K562 (cell line): ENCODE measurements around the gene ITPR1. TPM values are rescaled to one million over a fixed set of nuclear protein-coding genes. Genes with fewer than 3 reads are reported as not detected.

Experiments
- ADNP ChIP-seq: fragments of 200-800 bp; sonication (Bioruptor generic); IDR thresholded peaks from 2 replicates; pipeline ENCODE4 v1.6.1; 2016; ENCODE audit warnings: missing genetic modification characterization, missing compliant biosample characterization
- CBFA2T3 ChIP-seq: fragments of 450-650 bp; IDR thresholded peaks from 2 replicates; pipeline ENCODE4 v1.6.1; 2017
- CTCFL ChIP-seq: IDR thresholded peaks from 2 replicates; pipeline ENCODE4 v1.6.1; 2011; ENCODE audit warnings: borderline replicate concordance, low read depth, mild to moderate bottlenecking, moderate library complexity, low read length; ENCODE audit not compliant: insufficient read depth, poor library complexity, severe bottlenecking
- E2F5 ChIP-seq: sonication (generic); formaldehyde crosslinking; IDR thresholded peaks from 2 replicates; pipeline ENCODE4 v1.8.0; 2022; ENCODE audit warnings: mild to moderate bottlenecking, missing genetic modification reagents
- EHMT2 ChIP-seq: fragments of 450-650 bp; IDR thresholded peaks from 2 replicates; pipeline ENCODE4 v1.6.1; 2018; ENCODE audit warnings: antibody characterized with exemption
- FUS ChIP-seq: fragments of 200-400 bp; formaldehyde crosslinking; optimal IDR thresholded peaks from 2 replicates; pipeline ENCODE3; 2017; ENCODE audit warnings: low read depth, low read length
- HMBOX1 ChIP-seq: sonication (generic); IDR thresholded peaks from 2 replicates; pipeline ENCODE4 v1.6.1; 2016
- MAZ ChIP-seq, 2 experiments: fragments of 450-650 bp in 1 of 2; sonication (generic) in 1 of 2; formaldehyde crosslinking; IDR thresholded peaks in 1 of 2; conservative IDR thresholded peaks in 1 of 2; 2 replicates each; pipeline versions ENCODE4 v1.4.0 to v1.5.0; 2020; ENCODE audit warnings: mild to moderate bottlenecking in 1 of 2, missing genetic modification reagents in 1 of 2
- MEIS2 ChIP-seq: fragments of 450-650 bp; IDR thresholded peaks from 2 replicates; pipeline ENCODE4 v1.6.1; 2014; ENCODE audit warnings: mild to moderate bottlenecking; ENCODE audit not compliant: partially characterized antibody
- PBX2 ChIP-seq, 2 experiments: IDR thresholded peaks in 1 of 2; conservative IDR thresholded peaks in 1 of 2; 2 replicates each; pipeline ENCODE4 v1.6.1; 2016; ENCODE audit warnings: low read depth in 2 of 2, mild to moderate bottlenecking in 1 of 2, missing compliant biosample characterization in 1 of 2, missing genetic modification characterization in 1 of 2, moderate library complexity in 1 of 2
- SRSF1 ChIP-seq: fragments of 200-400 bp; formaldehyde crosslinking; IDR thresholded peaks from 2 replicates; pipeline ENCODE4 v1.6.1; 2017; ENCODE audit warnings: mild to moderate bottlenecking, low read depth, low read length, moderate library complexity
- TCF3 ChIP-seq: sonication (generic); formaldehyde crosslinking; IDR thresholded peaks from 2 replicates; pipeline ENCODE4 v1.4.0; 2020; ENCODE audit warnings: mild to moderate bottlenecking, missing genetic modification reagents
- UBTF ChIP-seq, 2 experiments: IDR thresholded peaks; 2 replicates each; pipeline ENCODE4 v1.6.1; 2012; ENCODE audit warnings: improper control_type of control experiment in 2 of 2, low read depth in 2 of 2, low read length in 2 of 2, borderline replicate concordance in 1 of 2
- polyA plus RNA-seq, 8 experiments: library from polyadenylated mRNA; depleted of rRNA in 4 of 8; stranded (reverse) in 5 of 8; unstranded in 3 of 8; fragments of >200 nt; fragmentation: Nextera tagmentation in 2 of 8; fragmentation: Illumina TruSeq in 1 of 8; extraction: Ambion mirVana in 2 of 8; extraction: Trizol in 1 of 8; gene quantifications; 2 replicates each; pipeline versions ENCODE4 v1.2.1 to v1.2.3, GENCODE V29; 2011 to 2014; ENCODE audit warnings: inconsistent platforms in 1 of 8, missing spikeins in 1 of 8
- total RNA-seq, 7 experiments: library from RNA; depleted of rRNA in 6 of 7; stranded (reverse); fragments of >200 nt in 6 of 7; fragmentation: Illumina TruSeq in 2 of 7; extraction: Trizol in 2 of 7; gene quantifications; 2 replicates each; pipeline versions ENCODE4 v1.2.1 to v1.2.3, GENCODE V29; 2011 to 2021; ENCODE audit warnings: low replicate concordance in 1 of 7

ITPR1 gene
- total and polyA plus RNA-seq, 9 of the 15 experiments (the other 6 are each of a cell fraction or from before 2014, with no cell fraction given), result 22.4 to 40.0 (median 27.4) TPM

GRCh38 chr3:4772171-4772804 is 279.1 kb downstream of the ITPR1 start (continued):
- TF ChIP-seq PBX2 (CRISPR knock-in tag; IDR thresholded peaks at IDR 0.05; ENCODE audit: low read depth) (no peak), PBX2 (tag; conservative IDR thresholded peaks at IDR 0.05; ENCODE audit: low read depth) (peak; percentile 40; the same call in 1 of the 2 replicates), CTCFL (no peak), E2F5 (CRISPR knock-in tag) (no peak), CBFA2T3 (peak; percentile 29; the same call in 1 of the 2 replicates), SRSF1 (no peak), ADNP (no peak), MAZ (CRISPR knock-in tag; conservative IDR thresholded peaks at IDR 0.05 in 1 of 2, IDR thresholded peaks at IDR 0.05 in 1 of 2) (0 out of 4 replicates have a peak, but pooled peaks of 1 of the 2 experiments have one; percentile 22), TCF3 (CRISPR knock-in tag) (peak; percentile 56), HMBOX1 (0 out of 2 replicates have a peak, but pooled peaks have one; percentile 19), MEIS2 (peak; percentile 24), UBTF (IDR thresholded peaks at IDR 0.05; ENCODE audit: borderline replicate concordance in 1 of 2, low read depth in 2 of 2, low read length in 2 of 2) (0 out of 4 replicates have a peak, but pooled peaks of 1 of the 2 experiments have one; percentile 24), EHMT2 (no peak), FUS (no peak)
- TF ChIP-seq, all 486 proteins: peak for 13
